Liver (tissue), 9 donors: ENCODE results near the gene NXPH2. TPM values are rescaled to one million over a fixed set of nuclear protein-coding genes. Genes with fewer than 3 reads are reported as not detected.

Source experiments
- DNase-seq: peaks from one replicate; pipeline ENCODE4 v3.0.0-alpha.2; 2017; ENCODE audit warnings: low spot score
- H3K27ac ChIP-seq, 2 donors: one replicate each; pipeline ENCODE4 v1.7.0; 2013; ENCODE audit warnings: inconsistent platforms in 2 of 2, low read length in 2 of 2, control low read depth in 1 of 2, low read depth in 1 of 2, mild to moderate bottlenecking in 1 of 2
- H3K27me3 ChIP-seq, 4 donors: one replicate each; pipeline versions ENCODE4 v1.6.1 to v1.7.0; 2013; ENCODE audit warnings: low read length in 3 of 4, inconsistent platforms in 1 of 4, mild to moderate bottlenecking in 1 of 4, moderate library complexity in 1 of 4; ENCODE audit not compliant: control insufficient read depth in 4 of 4, insufficient read depth in 4 of 4
- H3K36me3 ChIP-seq, 4 donors: one replicate each; pipeline versions ENCODE4 v1.6.1 to v1.7.0; 2013; ENCODE audit warnings: low read length in 3 of 4, mild to moderate bottlenecking in 3 of 4, low read depth in 1 of 4, moderate library complexity in 1 of 4; ENCODE audit not compliant: control insufficient read depth in 4 of 4, insufficient read depth in 3 of 4
- H3K4me1 ChIP-seq, 4 donors: one replicate each; pipeline versions ENCODE4 v1.6.1 to v1.7.0; 2013; ENCODE audit warnings: low read length in 3 of 4, mild to moderate bottlenecking in 3 of 4, moderate library complexity in 1 of 4; ENCODE audit not compliant: control insufficient read depth in 4 of 4, insufficient read depth in 4 of 4
- H3K4me3 ChIP-seq, 3 donors: one replicate each; pipeline versions ENCODE4 v1.6.1 to v1.7.0; 2013; ENCODE audit warnings: low read length in 3 of 3, control low read depth in 1 of 3, low read depth in 1 of 3, mild to moderate bottlenecking in 1 of 3
- H3K9ac ChIP-seq, 2 donors: one replicate each; pipeline ENCODE4 v1.7.0; 2013; ENCODE audit warnings: low read length in 2 of 2, mild to moderate bottlenecking in 2 of 2, moderate library complexity in 2 of 2, control low read depth in 1 of 2, low read depth in 1 of 2
- H3K9me3 ChIP-seq, 4 donors: one replicate each; pipeline versions ENCODE4 v1.6.1 to v1.7.0; 2013; ENCODE audit warnings: low read length in 3 of 4; ENCODE audit not compliant: control insufficient read depth in 4 of 4
- ATF3 ChIP-seq: IDR thresholded peaks from 2 replicates; pipeline ENCODE4 v1.6.1; 2016; ENCODE audit warnings: antibody characterized with exemption
- CTCF ChIP-seq: fragments of 150-350 bp; IDR thresholded peaks from 2 replicates; pipeline ENCODE4 v1.5.1; 2017; ENCODE audit warnings: improper control_type of control experiment, low read depth, low read length; ENCODE audit not compliant: missing input control
- EGR1 ChIP-seq, 2 donors: IDR thresholded peaks; 2 replicates each; pipeline ENCODE4 v1.6.1; 2016 to 2018; ENCODE audit warnings: antibody characterized with exemption in 2 of 2, low read depth in 2 of 2
- FOXA1 ChIP-seq: IDR thresholded peaks from 2 replicates; pipeline ENCODE4 v1.6.1; 2016; ENCODE audit warnings: antibody characterized with exemption
- FOXA2 ChIP-seq: IDR thresholded peaks from 2 replicates; pipeline ENCODE4 v1.6.1; 2016; ENCODE audit warnings: antibody characterized with exemption
- GABPA ChIP-seq, 2 donors: IDR thresholded peaks in 1 of 2; conservative IDR thresholded peaks in 1 of 2; 2 replicates each; pipeline ENCODE4 v1.6.1; 2016; ENCODE audit warnings: antibody characterized with exemption in 2 of 2, mild to moderate bottlenecking in 1 of 2, moderate library complexity in 1 of 2
- HNF4G ChIP-seq: IDR thresholded peaks from 2 replicates; pipeline ENCODE4 v1.6.1; 2016; ENCODE audit warnings: antibody characterized with exemption
- JUND ChIP-seq, 2 donors: IDR thresholded peaks; 2 replicates each; pipeline ENCODE4 v1.6.1; 2016; ENCODE audit warnings: antibody characterized with exemption in 2 of 2
- NR2F2 ChIP-seq: IDR thresholded peaks from 2 replicates; pipeline ENCODE4 v1.6.1; 2016; ENCODE audit warnings: antibody characterized with exemption
- RAD21 ChIP-seq, 2 donors: IDR thresholded peaks; 2 replicates each; pipeline ENCODE4 v1.6.1; 2016; ENCODE audit warnings: antibody characterized with exemption in 2 of 2, mild to moderate bottlenecking in 2 of 2
- REST ChIP-seq: IDR thresholded peaks from 2 replicates; pipeline ENCODE4 v1.6.1; 2016; ENCODE audit warnings: antibody characterized with exemption, mild to moderate bottlenecking
- RXRA ChIP-seq, 2 donors: IDR thresholded peaks; 2 replicates each; pipeline ENCODE4 v1.6.1; 2017 to 2018; ENCODE audit warnings: antibody characterized with exemption in 2 of 2, mild to moderate bottlenecking in 1 of 2
- SP1 ChIP-seq: IDR thresholded peaks from 2 replicates; pipeline ENCODE4 v1.6.1; 2018; ENCODE audit warnings: antibody characterized with exemption, mild to moderate bottlenecking
- TAF1 ChIP-seq: conservative IDR thresholded peaks from 2 replicates; pipeline ENCODE4 v1.6.1; 2016; ENCODE audit warnings: antibody characterized with exemption, mild to moderate bottlenecking
- ZBTB33 ChIP-seq: IDR thresholded peaks from 2 replicates; pipeline ENCODE4 v1.6.1; 2016; ENCODE audit warnings: antibody characterized with exemption
- WGBS: extraction: QIAGEN DNeasy Blood & Tissue Kit; methylation state at CpG from one replicate; pipeline ENCODE4 v1.1.7; 2013; 5-methylcytosine and 5-hydroxymethylcytosine counted together
- polyA plus RNA-seq, 2 donors: library from polyadenylated mRNA; stranded (reverse) in 1 of 2; unstranded in 1 of 2; fragments of 200-250 nt in 1 of 2; fragments of >200 nt in 1 of 2; fragmentation: Nextera tagmentation in 1 of 2; extraction: Ambion mirVana in 1 of 2; gene quantifications; one replicate each; pipeline versions ENCODE4 v1.2.1 to v1.2.3, GENCODE V29; 2013 to 2015
- total RNA-seq, 2 donors: library from RNA; depleted of rRNA; stranded (reverse); fragments of >200 nt; gene quantifications; one replicate each; pipeline ENCODE4 v1.2.3, GENCODE V29; 2014
- donor health status: healthy.
- donor health status: healthy.
- donor health status: healthy.
- donor health status: healthy.
- donor health status: healthy.

The NXPH2 gene
- total and polyA plus RNA-seq, 4 donors: 0.15 to 0.19 TPM; not detected in 2

GRCh38 chr2:138716183-138716582, 64.0 kb downstream of the NXPH2 start:
- no peak for DNase-seq
- no peaks in the 10 kb centered on the region for H3K36me3 ChIP-seq
- no peak for TF ChIP-seq ATF3
- TF ChIP-seq EGR1 (IDR thresholded peaks at IDR 0.05; ENCODE audit: low read depth in 2 of 2): no peak
- TF ChIP-seq REST: no peak
- no peak for TF ChIP-seq HNF4G
- no peak for TF ChIP-seq GABPA (IDR thresholded peaks at IDR 0.05 in 1 of 2, conservative IDR thresholded peaks at IDR 0.05 in 1 of 2)
- TF ChIP-seq FOXA2: no peak
- TF ChIP-seq SP1: no peak
- no peak for TF ChIP-seq ZBTB33
- no peak for TF ChIP-seq NR2F2
- no peak overlapping the region for H3K4me3 ChIP-seq
- H3K27me3 ChIP-seq: no peaks in the 10 kb centered on the region
- H3K9ac ChIP-seq: no peak overlapping the region
- H3K4me1 ChIP-seq: peaks cover 0 to 8% (median 4%) of the 10 kb centered on the region in 4 donors
- no peak overlapping the region for H3K27ac ChIP-seq
- H3K9me3 ChIP-seq: no peaks in the 10 kb centered on the region
- 87% methylated on average over 5 of the region's 5 CpGs for WGBS

GRCh38 chr2:138713504-138713903, 66.7 kb downstream of the NXPH2 start:
- 33% methylated on average over 5 of the region's 5 CpGs for WGBS
- no peaks in the 10 kb centered on the region for H3K36me3 ChIP-seq
- H3K4me1 ChIP-seq: peaks cover 0 to 8% (median 4%) of the 10 kb centered on the region in 4 donors
- no peaks in the 10 kb centered on the region for H3K9me3 ChIP-seq
- no peak overlapping the region for H3K9ac ChIP-seq
- DNase-seq: no peak
- H3K27ac ChIP-seq: no peak overlapping the region
- TF ChIP-seq HNF4G (no peak), FOXA2 (no peak), RAD21 (IDR thresholded peaks at IDR 0.05) (no peak), NR2F2 (no peak), JUND (IDR thresholded peaks at IDR 0.05) (no peak), CTCF (no peak), REST (no peak), GABPA (IDR thresholded peaks at IDR 0.05 in 1 of 2, conservative IDR thresholded peaks at IDR 0.05 in 1 of 2) (no peak), EGR1 (IDR thresholded peaks at IDR 0.05; ENCODE audit: low read depth in 2 of 2) (no peak), ZBTB33 (no peak), SP1 (no peak), ATF3 (no peak), RXRA (IDR thresholded peaks at IDR 0.05) (no peak), FOXA1 (no peak), TAF1 (no peak)
- H3K27me3 ChIP-seq: no peaks in the 10 kb centered on the region
- H3K4me3 ChIP-seq: no peak overlapping the region
